Hepatocyte (in vitro differentiated cells): ENCODE results near the gene ATAD2B.

Experiments
- EZH2 ChIP-seq: fragments of 200-600 bp; sonication (generic); IDR thresholded peaks from 2 replicates; pipeline ENCODE4 v1.6.1; 2016; ENCODE audit warnings: antibody characterized with exemption, mild to moderate bottlenecking, borderline replicate concordance
- EZH2phosphoT487 ChIP-seq: fragments of 200-600 bp; sonication (generic); IDR thresholded peaks from one replicate; pipeline ENCODE4 v1.6.1; 2018; ENCODE audit warnings: antibody characterized with exemption, mild to moderate bottlenecking, low read depth, moderate library complexity; ENCODE audit not compliant: unreplicated experiment, severe bottlenecking
- TF ChIP-seq, protein P1 (sequence below): fragments of 200-600 bp; sonication (generic); IDR thresholded peaks from 2 replicates; pipeline ENCODE4 v1.5.1; 2016; ENCODE audit warnings: antibody characterized with exemption, mild to moderate bottlenecking; ENCODE audit not compliant: poor library complexity

DNA sequence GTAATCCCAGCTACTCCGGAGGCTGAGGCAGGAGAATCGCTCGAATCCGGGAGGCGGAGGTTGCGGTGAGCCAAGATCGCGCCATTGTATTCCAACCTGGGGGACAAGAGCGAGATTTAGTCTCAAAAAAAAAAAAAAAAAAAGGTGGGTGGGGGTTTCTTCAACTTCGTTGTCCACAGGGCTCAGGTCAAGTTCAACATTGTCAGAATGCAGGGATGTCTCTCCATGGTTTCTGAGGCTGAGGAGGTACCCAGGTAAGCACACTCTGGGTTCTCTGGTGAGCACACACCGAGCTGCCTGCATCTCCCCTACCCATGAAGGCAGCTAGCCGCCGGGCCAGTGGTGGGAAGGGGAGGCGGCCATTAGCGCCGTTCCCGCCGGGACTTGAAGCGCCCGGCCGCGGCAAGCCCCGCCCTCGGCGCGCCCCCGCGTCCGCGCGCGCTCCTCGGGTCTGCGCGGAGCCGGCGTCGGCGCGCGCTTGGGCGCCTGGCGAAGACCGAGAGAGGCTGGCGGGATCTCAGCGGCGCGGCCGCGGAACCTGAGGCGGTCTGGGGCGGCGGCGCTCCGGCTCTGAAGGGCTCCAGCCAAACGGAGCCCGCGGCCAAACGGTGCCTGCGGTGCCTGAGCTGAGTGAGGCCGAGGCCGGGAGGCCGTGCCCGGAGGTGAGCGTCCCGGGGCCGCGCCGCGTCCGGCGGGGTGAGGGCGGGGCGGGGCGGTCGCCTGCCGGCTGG lies 13.2 kb upstream of the ATAD2B start, which contains the start of gene UBXN2A:
- TF ChIP-seq, protein P1, sequence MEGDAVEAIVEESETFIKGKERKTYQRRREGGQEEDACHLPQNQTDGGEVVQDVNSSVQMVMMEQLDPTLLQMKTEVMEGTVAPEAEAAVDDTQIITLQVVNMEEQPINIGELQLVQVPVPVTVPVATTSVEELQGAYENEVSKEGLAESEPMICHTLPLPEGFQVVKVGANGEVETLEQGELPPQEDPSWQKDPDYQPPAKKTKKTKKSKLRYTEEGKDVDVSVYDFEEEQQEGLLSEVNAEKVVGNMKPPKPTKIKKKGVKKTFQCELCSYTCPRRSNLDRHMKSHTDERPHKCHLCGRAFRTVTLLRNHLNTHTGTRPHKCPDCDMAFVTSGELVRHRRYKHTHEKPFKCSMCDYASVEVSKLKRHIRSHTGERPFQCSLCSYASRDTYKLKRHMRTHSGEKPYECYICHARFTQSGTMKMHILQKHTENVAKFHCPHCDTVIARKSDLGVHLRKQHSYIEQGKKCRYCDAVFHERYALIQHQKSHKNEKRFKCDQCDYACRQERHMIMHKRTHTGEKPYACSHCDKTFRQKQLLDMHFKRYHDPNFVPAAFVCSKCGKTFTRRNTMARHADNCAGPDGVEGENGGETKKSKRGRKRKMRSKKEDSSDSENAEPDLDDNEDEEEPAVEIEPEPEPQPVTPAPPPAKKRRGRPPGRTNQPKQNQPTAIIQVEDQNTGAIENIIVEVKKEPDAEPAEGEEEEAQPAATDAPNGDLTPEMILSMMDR: no peak
- TF ChIP-seq EZH2 (no peak), EZH2phosphoT487 (no peak)
